ENCODE data around the gene TMEM38A.

- TF ChIP-seq CTCF (conservative IDR thresholded peaks at IDR 0.05 in 1 of 2, IDR thresholded peaks at IDR 0.05 in 1 of 2; ENCODE audit: low read depth in 1 of 2, low read length in 2 of 2) (no peak), EZH2 (IDR thresholded peaks at IDR 0.05; ENCODE audit: low read length, missing control alignments) (no peak)
These were observed 15.3 kb downstream of the TMEM38A start for GRCh38 chr19:16676101-16676798.
